Measurements from ENCODE around the gene ANKS3. TPM values are rescaled to one million over a fixed set of nuclear protein-coding genes. Genes with fewer than 3 reads are reported as not detected.

Gene ANKS3
- total and polyA plus RNA-seq, 8 donors: 11.6 to 183 (median 25.9) TPM

GRCh38 chr16:4766875-4767628, 33.0 kb upstream of the ANKS3 start, which contains the start of gene ZNF500:
ZNF500 (minus strand) TSS chr16:4767162; CDS start chr16:4765978, 1,184 bp downstream.
- TF ChIP-seq EP300 (IDR thresholded peaks at IDR 0.05) (no peak), POLR2A (IDR thresholded peaks at IDR 0.05) (no peak), POLR2AphosphoS5 (IDR thresholded peaks at IDR 0.05) (peak; percentile 72 to 93 (median 76)), CTCF (IDR thresholded peaks at IDR 0.05) (no peak)
- intact Hi-C loops (cut with DNase I; ENCODE audit: low total_unique reads): no loop called here
- WGBS, 5 donors: 2 to 4% (median 2%) methylated on average over 60 to 72 of the region's 72 CpGs

GRCh38 chr16:4765511-4766474, 31.7 kb upstream of the ANKS3 start:
- no peaks in the 10 kb centered on the region for H3K27me3 ChIP-seq
- intact Hi-C loops (cut with DNase I; ENCODE audit: low total_unique reads): no loop called here
- 68 to 75% (median 70%) methylated on average over 25 to 26 of the region's 26 CpGs for WGBS, 5 donors
- H3K4me1 ChIP-seq: peaks cover 24 to 52% (median 45%) of the 10 kb centered on the region in 4 donors
- H3K9me3 ChIP-seq: no peaks in the 10 kb centered on the region
- peak overlapping the region in 4 of 5 donors; percentile 90 to 94 (median 92) for H3K27ac ChIP-seq
- H3K36me3 ChIP-seq: peaks cover 30 to 49% (median 49%) of the 10 kb centered on the region in 4 donors
- TF ChIP-seq CTCF (IDR thresholded peaks at IDR 0.05) (no peak), POLR2A (IDR thresholded peaks at IDR 0.05) (no peak), EP300 (IDR thresholded peaks at IDR 0.05) (no peak), POLR2AphosphoS5 (IDR thresholded peaks at IDR 0.05) (no peak)
- no peak for DNase-seq
- peak overlapping the region; percentile 87 to 100 (median 98) for H3K4me3 ChIP-seq

More at GRCh38 chr16:4766875-4767628, 33.0 kb upstream of the ANKS3 start, which contains the start of gene ZNF500:
- peaks cover 24 to 52% (median 45%) of the 10 kb centered on the region in 4 donors for H3K4me1 ChIP-seq
- no peaks in the 10 kb centered on the region for H3K27me3 ChIP-seq
- no peaks in the 10 kb centered on the region for H3K9me3 ChIP-seq
- peaks cover 18 to 37% (median 36%) of the 10 kb centered on the region in 4 donors for H3K36me3 ChIP-seq
- DNase-seq: peak; percentile 99
- peak within 1 kb of the TSS; percentile 87 to 100 (median 98) for H3K4me3 ChIP-seq
- peak within 1 kb of the TSS; percentile 90 to 94 (median 92) for H3K27ac ChIP-seq

DNA sequence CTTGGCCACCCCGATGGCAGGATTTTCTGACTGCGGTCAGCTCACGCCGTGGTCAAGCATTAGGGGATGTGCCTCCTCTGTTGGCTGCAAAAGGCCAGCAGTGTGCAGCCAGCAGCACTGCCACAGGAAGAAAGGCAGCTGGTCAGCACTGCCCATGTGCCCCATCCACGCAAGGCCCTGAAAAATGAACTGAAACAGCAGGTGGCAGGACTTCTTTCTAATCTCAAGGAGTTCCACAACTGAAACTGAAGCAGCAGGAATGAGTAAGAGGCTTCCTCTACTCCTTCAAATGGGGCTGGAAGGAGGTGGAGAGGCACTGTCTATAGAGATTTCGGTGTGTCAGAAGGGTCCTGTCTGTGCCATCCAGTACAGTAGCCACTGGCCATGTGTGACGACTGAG, 29.7 kb upstream of the ANKS3 start:
- Histone ChIP-seq H3K27ac (no peak overlapping the region), H3K4me1 (peaks cover 24 to 47% (median 40%) of the 10 kb centered on the region in 4 donors), H3K27me3 (no peaks in the 10 kb centered on the region), H3K9me3 (no peaks in the 10 kb centered on the region), H3K4me3 (no peak overlapping the region), H3K36me3 (peaks cover 40 to 69% (median 69%) of the 10 kb centered on the region in 4 donors)
- 82 to 96% (median 88%) methylated on average over 7 of the region's 7 CpGs for WGBS, 5 donors
- intact Hi-C loops (cut with DNase I; ENCODE audit: low total_unique reads): no loop called here
- TF ChIP-seq POLR2AphosphoS5 (IDR thresholded peaks at IDR 0.05): no peak
- TF ChIP-seq CTCF (IDR thresholded peaks at IDR 0.05): no peak
- TF ChIP-seq EP300 (IDR thresholded peaks at IDR 0.05): no peak
- no peak for TF ChIP-seq POLR2A (IDR thresholded peaks at IDR 0.05)
- DNase-seq: no peak

DNA sequence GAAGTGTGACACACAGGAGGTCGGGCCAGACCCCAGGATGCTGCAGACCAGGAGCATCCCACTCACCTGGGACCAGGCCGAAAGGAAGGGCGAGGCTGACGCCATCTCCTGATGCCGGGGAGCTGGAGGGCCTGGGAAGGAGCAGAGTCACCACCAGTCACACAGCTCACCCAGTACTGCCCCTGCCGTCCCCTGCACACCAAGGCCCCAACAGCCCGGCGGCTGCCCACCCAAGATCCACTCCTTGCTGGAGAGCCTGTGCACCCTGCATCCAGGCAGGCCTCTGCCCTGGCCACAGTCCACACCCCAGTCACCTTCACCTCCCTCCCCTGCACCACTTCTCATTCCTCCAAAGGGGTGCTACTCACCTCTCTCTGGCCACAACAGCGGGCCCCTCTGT, 28.1 kb upstream of the ANKS3 start:
- Histone ChIP-seq H3K4me1 (peaks cover 15 to 34% (median 27%) of the 10 kb centered on the region in 4 donors), H3K27ac (no peak overlapping the region), H3K4me3 (no peak overlapping the region), H3K27me3 (no peaks in the 10 kb centered on the region), H3K36me3 (peaks cover 51 to 85% (median 85%) of the 10 kb centered on the region in 4 donors), H3K9me3 (no peaks in the 10 kb centered on the region)
- intact Hi-C loops (cut with DNase I; ENCODE audit: low total_unique reads): no loop called here
- TF ChIP-seq POLR2A (IDR thresholded peaks at IDR 0.05) (no peak), POLR2AphosphoS5 (IDR thresholded peaks at IDR 0.05) (no peak), EP300 (IDR thresholded peaks at IDR 0.05) (no peak), CTCF (IDR thresholded peaks at IDR 0.05) (no peak)
- WGBS, 5 donors: 93 to 97% (median 94%) methylated on average over 4 to 9 of the region's 9 CpGs
- no peak for DNase-seq
